PC-3 (cell line): ENCODE data around the gene B4GALNT3.

ENCODE experiments used
- CTCF ChIP-seq: fragments of 300-600 bp; sonication (generic); conservative IDR thresholded peaks from 2 replicates; pipeline ENCODE4 v1.5.1; 2017; ENCODE audit warnings: antibody characterized with exemption, low read depth, mild to moderate bottlenecking, low read length
- EZH2 ChIP-seq: fragments of 300-600 bp; sonication (generic); IDR thresholded peaks from one replicate; pipeline ENCODE4 v1.6.1; 2017; ENCODE audit warnings: antibody characterized with exemption, mild to moderate bottlenecking, low read length; ENCODE audit not compliant: unreplicated experiment
- EZH2phosphoT487 ChIP-seq: fragments of 300-600 bp; sonication (generic); IDR thresholded peaks from 2 replicates; pipeline ENCODE4 v1.6.1; 2018; ENCODE audit warnings: mild to moderate bottlenecking, antibody characterized with exemption, low read length, borderline replicate concordance

GRCh38 chr12:591167-592023, 131.7 kb downstream of the B4GALNT3 start:
- TF ChIP-seq CTCF: no peak
- no peak for TF ChIP-seq EZH2
- TF ChIP-seq EZH2phosphoT487: no peak
